Umbilical cord (tissue), 2 donors: ENCODE measurements around the gene SPAM1. TPM values are rescaled to one million over a fixed set of nuclear protein-coding genes. Genes with fewer than 3 reads are reported as not detected.
A peak's percentile ranks its signal among the peaks of the same experiment; 100 is the strongest.
"Not testable (repeated sequence)": the region's sequence is repeated elsewhere in the genome, so short reads cannot be mapped to it uniquely, and the experiment has no call there.

Source experiments
- DNase-seq: peaks from one replicate; pipeline ENCODE4 v3.0.0-alpha.2; 2015; ENCODE audit warnings: low spot score
- total RNA-seq: library from RNA; depleted of rRNA; stranded (reverse); fragments of >200 nt; gene quantifications from one replicate; pipeline ENCODE4 v1.2.3, GENCODE V29; 2014; ENCODE audit warnings: low replicate concordance; ENCODE audit not compliant: insufficient read depth

The SPAM1 gene
- total RNA-seq, 1 donor from 2014 or later: 1.2 TPM

GRCh38 chr7:123948136-123948535 lies 23.1 kb downstream of the SPAM1 start:
- DNase-seq: no peak

- DNase-seq: no peak
These were observed 33.2 kb downstream of the SPAM1 start for GRCh38 chr7:123958186-123958703.

GRCh38 chr7:123961771-123962170 lies 36.7 kb downstream of the SPAM1 start:
- no peak for DNase-seq

GRCh38 chr7:123966936-123967335 lies 41.9 kb downstream of the SPAM1 start:
- no peak for DNase-seq

- DNase-seq: no peak
These were observed 47.0 kb downstream of the SPAM1 start for GRCh38 chr7:123972045-123972444.

- no peak for DNase-seq
These were observed 47.8 kb downstream of the SPAM1 start for GRCh38 chr7:123972831-123973230.

GRCh38 chr7:123974326-123974908 lies 49.4 kb downstream of the SPAM1 start:
- peak; percentile 4 for DNase-seq

- no peak for DNase-seq
These were observed 50.0 kb downstream of the SPAM1 start for GRCh38 chr7:123975084-123975483.

- DNase-seq: no peak
These were observed 52.0 kb downstream of the SPAM1 start for GRCh38 chr7:123977081-123977480.

GRCh38 chr7:123979876-123980275 lies 54.8 kb downstream of the SPAM1 start:
- DNase-seq: no peak

- no peak for DNase-seq
These were observed 62.4 kb downstream of the SPAM1 start for GRCh38 chr7:123987445-123987844.

GRCh38 chr7:123992913-123993518 lies 68.0 kb downstream of the SPAM1 start:
- no peak for DNase-seq

- DNase-seq: no peak
These were observed 69.0 kb downstream of the SPAM1 start for GRCh38 chr7:123993996-123994395.

GRCh38 chr7:123994449-123994848 lies 69.4 kb downstream of the SPAM1 start:
- peak; percentile 8 for DNase-seq

GRCh38 chr7:123995617-123996326 lies 70.7 kb downstream of the SPAM1 start:
- DNase-seq: no peak

GRCh38 chr7:123996327-123996625 lies 71.2 kb downstream of the SPAM1 start:
- DNase-seq: no peak

- DNase-seq: no peak
These were observed 73.9 kb downstream of the SPAM1 start for GRCh38 chr7:123998921-123999320.

- no peak for DNase-seq
These were observed 74.7 kb downstream of the SPAM1 start for GRCh38 chr7:123999703-124000102.

- not testable (repeated sequence) for DNase-seq
These were observed 83.3 kb downstream of the SPAM1 start for GRCh38 chr7:124008296-124008695.

- DNase-seq: no peak
These were observed 84.3 kb downstream of the SPAM1 start for GRCh38 chr7:124009321-124009720.
